Measurements from ENCODE around the gene KLHL22. TPM values are rescaled to one million over a fixed set of nuclear protein-coding genes. Genes with fewer than 3 reads are reported as not detected.
A peak's percentile ranks its signal among the peaks of the same experiment; 100 is the strongest.
"Not testable (repeated sequence)": the region's sequence is repeated elsewhere in the genome, so short reads cannot be mapped to it uniquely, and the experiment has no call there.

Gene KLHL22
- polyA plus RNA-seq, 12 donors = 26.0 to 37.8 (median 32.5) TPM; not detected in 1

DNA sequence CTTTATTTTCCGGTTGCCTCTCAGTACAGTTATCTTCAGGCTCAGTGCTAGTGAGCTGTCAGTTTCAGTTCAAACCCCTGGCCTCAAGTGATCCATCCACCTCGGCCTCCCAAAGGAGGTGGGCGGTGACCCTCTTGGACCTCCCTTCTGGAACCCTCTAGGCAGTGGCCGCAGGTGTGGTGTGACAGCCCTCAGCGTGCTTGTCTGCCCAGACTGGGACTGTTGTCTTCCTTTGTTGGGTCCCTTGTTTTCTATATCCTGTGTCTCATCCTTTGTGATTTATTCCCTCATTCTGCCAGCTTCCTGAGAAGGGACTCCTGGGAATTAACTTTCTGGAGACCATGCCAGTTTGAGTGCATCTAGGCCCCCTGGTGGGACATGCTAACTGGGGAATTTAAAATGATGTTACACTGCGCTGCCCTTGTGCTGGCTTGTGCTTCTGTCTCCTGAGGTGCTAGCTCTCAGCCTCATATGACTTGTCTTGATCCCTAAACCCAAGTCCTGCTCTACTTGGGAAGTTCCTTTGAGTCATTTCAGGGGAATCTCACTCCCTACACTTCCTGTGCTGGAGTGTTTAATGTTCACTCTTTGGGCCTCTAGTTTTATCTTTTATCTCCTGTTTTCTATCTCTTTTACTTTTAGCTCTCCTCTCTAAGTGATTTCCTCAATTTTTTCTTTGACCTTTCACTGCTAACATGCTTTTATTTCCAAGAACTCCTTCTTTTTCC, 31.2 kb upstream of the KLHL22 start:
- no peak for DNase-seq

DNA sequence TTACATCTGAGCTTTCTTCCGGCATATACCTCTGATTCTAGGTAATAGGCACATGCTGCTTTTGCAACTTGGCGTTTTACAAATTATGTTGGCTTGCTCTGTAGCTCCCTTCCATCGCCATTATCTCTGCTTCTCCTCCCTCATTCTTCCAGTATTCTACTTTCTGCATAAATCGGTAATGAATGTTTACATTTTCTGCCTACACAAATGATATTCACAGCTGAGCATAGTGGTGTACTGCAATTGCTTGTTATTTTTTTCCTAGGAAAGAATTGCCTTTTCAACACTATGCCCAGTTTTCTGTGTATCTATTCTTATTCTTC, 30.7 kb upstream of the KLHL22 start:
- DNase-seq = no peak

DNA sequence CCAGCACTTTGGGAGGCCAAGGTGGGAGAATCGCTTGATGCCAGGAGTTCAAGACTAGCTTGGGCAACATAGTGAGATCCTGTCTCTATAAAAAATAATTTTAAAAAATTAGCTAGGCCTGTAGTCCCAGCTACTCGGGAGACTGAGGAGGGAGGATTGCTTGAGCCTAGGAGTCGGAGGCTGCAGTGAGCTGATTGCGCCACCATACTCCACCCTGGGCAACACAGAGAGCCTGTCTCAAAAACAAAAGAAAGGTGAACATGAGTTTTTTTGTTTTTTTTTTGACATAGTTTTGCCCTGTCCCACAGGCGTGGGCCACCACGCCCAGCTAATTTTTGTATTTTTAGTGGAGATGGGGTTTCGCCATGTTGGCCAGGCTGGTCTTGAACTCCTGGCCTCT, 29.5 kb upstream of the KLHL22 start:
- no peak for DNase-seq

DNA sequence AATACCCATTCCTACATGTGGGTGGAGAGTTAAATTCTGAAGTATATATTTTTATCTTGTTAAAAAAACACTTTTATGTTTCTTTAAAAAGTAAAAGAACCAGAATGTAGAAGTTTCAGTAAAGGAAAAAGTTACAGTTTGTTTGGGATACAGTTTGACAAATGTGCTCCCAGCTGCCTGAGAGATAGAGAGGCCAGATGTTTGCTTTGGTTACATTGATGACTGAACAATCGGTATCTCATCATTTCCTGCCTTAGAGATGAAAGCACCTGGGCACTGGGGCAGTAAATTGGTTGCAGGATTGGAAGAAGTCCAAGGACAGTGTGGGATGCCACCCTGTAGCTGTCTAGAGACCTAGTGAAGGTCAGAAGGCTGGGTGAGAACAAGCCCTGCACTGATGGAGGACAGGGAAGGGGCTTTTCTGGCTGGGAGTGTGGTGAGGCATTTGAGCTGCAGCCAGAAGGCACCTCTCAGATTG, 28.4 kb upstream of the KLHL22 start:
- no peak for DNase-seq

DNA sequence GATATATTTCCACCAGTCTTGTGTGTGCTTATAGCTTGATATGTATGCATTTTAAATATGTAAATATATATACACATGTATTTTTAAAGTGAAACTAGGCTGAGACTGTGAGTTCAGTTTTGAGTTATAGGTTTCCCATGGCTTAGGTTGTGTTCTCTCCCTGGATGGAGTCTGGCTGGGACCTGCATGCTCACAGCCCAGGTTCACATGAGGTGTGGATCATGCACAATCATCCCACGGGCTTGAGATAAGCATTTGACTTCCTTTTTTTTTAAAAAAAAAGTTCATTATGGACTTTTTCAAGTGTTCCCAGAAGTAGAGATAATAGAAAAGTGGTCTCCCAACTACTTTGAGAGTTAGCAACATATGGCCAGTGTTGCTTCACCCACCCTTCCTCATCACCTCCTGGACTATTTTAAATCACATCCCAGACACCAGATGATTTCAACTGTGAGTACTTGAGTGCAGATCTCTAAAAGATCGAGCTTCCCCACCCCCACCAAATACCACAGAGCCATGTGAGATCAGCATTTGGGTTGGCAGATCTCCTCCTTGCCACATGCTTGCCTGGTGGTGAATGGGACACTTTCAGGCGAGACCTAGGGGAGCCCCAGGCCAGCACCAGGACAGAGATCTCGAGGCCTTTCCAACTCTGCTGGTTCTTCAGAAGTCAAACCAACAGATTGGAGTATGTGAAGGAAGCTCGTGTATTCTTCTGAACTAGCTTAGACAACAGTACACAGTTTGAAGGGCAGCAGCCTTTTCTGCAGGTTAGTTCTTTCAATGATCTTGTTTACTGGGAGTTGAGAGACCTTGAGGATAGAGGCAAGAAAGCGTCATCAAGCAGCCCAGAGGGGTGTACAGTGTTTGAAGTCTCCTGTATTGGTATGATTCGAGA, 27.7 kb upstream of the KLHL22 start:
- DNase-seq = no peak

DNA sequence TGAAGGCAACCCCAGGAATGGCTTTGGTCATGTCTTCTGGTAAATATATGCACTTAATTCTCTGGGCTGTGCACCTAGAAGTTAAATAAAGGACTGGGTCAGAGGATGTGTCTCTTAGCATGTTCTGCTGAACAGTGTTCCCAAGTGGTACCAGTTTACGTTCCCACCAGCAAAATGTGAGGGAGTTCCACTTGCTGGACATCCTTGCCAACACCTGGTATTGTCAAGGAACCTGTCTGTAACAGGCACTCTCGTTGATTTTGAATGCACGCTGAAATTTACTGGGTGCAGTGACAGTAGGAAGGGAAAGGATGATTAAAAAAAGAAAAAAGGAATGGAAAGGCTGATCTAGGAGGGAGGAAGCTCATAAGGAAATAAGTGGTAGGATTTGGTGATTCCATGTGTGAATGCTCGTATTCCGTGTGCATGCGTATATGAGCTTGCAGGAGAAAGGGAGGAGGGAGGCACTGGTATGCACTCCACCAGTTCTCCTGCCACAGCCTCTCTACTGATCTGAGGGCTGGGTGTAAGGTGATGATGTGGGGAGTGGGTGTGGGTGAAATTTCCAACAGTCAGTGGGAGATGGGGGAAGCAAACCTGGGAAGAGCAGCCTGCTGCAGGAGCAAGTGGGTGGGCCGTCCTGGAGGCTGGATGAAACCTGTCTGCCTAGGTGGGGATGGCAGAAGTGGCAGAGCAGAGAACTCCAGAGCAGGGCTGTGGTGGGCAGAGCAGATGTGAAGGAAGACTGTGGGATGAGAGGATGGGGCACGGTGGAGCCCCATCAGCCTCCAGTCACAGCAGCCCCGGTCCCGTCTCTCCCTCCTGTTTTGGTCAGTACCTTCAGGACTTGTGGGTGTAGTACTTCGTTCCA, 26.8 kb upstream of the KLHL22 start:
- no peak for DNase-seq

DNA sequence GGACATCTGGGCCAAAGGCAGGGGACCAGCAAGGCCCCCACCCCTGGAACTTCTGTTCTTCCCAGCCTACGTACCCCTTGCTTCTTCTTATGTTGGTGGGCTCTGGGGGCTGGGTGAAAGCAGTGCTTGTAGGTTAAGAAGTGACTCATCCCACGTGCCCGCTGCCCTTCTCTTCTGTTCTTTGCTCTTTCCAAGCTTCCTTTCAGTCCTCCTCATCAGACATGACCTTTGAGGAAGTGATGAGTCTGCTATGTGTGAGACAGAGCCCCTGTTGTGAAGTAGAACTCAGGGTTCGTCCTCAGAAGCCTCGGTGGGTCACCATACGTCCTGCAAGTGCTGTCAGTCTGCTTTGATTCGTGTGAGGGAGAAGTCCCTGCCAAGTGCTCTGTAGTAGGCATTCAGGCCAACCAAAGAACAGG, 24.5 kb upstream of the KLHL22 start:
- DNase-seq = no peak

DNA sequence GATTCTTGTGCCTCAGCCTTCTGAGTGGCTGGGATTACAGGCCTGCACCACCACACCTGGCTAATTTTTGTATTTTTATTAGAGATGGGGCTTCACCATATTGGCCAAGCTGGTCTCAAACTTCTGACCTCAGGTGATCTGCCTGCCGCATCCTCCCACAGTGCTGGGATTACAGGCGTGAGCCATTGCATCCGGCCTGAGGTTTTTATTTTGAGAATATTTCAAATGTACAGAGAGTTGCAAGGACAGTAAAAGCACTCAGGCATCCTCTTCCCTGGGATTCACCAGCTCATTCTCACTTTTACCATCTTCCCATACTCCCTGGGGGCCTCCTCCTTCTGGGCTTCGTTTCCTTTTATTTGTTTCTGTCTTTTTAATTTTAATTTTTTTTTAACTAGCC, 24.0 kb upstream of the KLHL22 start:
- no peak for DNase-seq

DNA sequence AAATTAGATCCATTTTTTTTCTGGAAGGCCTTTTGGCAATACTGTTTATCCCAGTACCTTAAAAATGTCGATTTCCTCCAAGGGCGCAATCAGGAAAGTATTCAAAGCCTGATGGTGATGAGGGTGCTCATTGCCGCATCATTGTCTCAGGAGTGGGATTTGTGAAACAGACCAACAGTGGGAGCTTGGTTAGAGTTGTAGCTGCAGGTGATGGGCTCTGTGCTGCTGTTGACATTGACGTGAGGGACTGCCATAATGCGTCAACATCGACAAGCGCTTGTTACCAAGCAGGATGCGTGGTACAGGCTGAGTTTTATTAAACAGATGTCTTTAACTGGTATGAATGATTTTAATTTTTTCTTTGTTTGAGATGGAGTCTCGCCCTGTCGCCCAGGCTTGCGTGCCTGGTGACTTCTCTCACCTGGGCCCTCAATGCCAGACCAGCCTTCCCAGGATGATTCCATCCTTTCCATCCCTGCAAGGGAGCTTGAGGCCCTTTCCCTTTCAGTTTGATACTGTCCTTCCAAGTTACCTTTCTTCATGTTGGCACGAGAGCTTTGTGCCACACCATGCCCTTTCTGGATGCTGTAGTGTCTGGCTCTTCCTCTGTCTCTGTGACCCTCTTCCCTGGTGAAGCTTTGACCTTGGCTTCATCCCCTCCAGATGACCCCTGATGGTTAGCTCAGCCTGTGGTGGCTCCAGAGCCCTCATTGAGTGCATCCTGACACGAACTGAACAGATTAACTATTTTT, 22.4 kb upstream of the KLHL22 start:
- DNase-seq = no peak

DNA sequence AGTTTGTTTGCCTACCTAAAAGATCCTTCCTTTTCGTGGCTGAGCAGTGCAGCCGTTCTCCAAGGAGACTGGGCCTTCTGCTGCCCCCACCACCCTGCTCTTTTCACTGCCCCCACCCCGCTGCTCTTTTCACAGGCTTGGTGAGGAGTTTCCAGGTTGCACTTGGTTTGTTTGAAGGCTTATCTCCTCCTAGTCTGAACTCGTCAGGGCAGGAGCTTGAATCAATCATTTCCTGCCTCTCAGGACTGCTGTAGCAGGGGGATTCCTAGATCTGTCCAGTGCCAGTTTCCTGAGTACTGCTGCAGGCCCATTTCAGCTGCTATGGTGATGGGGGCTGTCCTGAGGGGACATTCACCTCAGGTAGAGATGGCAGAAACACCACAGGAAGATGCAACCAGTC, 21.8 kb upstream of the KLHL22 start:
- DNase-seq = no peak

DNA sequence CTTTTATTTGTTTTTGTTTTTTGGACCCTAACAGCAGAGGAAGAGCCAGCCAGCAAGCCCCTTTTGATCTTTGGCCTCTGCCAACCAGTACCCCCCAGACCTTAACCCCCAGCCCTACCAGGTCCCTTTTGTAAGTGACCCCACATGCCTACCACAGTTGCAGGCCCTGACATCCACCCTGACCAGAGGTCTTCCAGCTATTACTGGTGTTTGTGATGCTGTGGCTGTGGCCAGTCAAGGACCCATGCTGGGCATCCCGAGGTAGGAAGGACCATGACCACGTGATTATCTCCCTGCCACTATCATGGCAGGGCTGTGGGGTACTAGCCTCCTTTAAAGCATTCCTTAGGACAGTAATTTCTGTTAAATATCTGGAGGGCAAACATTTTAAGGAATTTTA, 20.8 kb upstream of the KLHL22 start:
- DNase-seq = no peak

DNA sequence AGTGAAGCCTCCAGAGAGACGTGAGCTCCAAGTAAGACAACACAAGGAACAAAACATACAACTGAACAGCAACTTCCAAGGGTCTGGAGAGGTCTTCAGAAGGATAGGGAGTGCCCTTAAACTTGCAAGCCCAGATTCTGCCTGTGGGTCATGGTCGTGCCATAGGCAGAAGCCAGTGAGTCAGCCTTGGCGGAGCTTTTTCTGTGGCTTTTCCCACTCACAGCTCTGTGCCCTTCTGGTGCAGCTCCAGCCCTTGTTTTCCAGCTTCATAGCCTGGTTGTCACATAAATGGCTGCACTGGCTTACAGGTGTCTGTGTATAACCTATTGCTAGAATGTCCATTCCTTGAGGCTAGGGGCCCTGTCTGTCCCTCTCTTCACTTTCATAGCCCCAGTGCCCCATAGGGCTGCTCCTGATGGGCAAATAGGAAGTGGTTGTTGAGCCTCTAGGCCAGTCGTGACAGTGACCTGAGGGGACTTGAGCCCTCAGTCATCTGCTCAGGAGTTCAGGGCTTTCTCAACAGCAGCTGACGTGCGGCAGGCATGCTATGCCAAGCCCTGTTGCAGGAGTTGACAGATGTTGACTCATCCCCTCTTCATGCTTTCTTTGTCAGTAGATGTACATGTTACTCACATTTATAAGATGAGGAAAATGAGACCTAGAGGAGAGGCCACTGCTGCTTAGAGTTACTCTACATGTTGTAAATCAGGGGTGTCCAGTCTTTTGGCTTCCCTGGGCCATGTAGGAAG, 19.2 kb upstream of the KLHL22 start:
- DNase-seq = no peak

DNA sequence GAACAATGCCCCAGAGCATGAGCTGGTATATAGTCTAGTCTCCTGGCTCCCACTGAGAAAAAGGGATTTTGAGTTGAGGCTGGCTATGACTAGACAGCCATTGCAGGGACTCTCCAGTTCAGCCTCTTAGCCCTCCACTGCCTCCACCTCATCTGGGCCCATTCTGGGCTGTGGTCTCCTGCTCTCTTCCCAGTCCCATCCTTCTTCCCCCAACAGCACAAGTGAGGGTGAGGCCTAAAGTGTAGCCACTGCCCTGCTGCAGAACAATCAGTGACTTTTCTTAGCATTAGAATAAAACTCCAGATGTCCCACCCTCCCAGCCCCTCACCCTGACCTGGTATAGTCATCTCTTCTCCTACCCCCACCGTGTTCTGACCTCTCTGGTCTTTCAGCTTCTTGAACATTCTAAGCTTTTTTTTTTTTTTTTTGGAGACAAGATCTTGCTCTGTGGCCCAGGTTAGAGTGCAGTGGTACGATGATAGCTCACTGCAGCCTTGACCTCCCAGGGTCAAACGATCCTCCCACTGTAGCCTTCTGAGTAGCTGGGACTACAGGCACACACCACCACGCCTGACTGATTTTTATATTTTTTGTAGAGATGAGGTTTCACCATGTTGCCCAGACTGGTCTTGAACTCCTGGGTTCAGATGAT, 16.1 kb upstream of the KLHL22 start:
- DNase-seq = no peak

DNA sequence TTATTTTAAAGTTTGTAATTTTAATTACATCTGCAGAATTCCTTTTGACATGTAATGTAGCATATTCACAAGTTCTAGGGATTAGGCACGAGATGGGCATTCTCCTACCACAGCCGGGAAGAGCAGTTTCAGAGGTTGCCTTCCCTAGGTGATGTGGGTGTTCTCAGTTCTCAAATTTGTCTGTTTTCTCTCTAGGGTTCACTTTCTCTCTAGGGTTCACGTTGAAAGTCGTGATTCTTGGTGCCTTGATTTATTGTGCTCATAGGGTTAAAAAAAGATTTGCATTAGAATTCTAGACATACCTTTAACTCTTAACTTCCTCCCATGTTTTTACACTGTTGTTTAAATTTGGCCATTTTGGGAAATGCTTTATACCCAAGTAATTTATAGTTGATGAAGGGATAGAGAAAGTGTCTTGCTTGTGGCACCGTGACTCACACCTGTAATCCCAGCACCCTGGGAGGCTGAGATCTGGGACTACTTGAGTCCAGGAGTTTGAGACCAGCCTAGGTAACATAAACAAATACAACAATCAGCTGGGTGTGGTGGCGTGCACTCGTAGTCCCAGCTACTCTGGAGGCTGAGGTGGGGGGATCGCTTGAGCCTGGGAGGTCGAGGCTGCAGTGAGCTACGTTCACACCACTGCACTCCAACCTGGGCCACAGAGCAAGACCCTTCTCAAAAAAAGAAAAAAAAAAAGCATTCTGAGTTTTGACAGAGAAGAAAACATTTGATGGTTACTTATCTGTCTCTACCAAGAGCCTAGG, 15.4 kb upstream of the KLHL22 start:
- DNase-seq = no peak

DNA sequence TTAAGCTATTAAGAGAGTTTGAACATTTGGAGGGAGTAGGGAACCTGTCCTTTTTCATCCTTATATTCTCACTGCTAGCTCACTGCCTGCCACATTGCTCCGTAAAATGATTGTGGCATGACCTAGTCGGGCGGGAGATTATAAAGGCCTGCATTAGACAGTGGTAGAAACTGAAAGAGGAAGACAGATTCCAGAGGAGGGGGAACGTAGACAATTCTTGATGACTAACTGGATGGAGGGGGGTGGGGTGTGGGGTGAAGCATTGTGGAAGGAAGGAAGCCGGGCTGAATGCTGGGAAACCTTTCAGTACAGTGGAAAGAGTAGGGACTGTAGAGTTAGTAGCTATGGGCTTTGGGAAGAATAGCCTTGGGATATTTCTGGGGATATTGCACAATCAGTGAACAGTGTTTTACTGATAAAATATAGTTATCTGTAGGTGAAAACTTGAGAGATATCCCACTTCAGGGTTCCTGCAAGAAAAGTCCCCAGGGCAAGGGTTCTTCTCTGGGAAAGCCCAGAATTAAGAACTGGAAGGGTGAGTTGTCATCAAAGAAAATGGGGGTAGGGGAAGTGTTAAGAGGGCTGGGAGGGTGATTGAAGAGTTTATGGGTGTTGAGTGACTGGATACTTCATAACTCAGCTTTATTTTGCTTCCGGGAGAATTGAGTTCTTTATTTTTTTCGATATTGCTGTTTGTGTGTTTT, 13.9 kb upstream of the KLHL22 start:
- peak; percentile 50 for DNase-seq

DNA sequence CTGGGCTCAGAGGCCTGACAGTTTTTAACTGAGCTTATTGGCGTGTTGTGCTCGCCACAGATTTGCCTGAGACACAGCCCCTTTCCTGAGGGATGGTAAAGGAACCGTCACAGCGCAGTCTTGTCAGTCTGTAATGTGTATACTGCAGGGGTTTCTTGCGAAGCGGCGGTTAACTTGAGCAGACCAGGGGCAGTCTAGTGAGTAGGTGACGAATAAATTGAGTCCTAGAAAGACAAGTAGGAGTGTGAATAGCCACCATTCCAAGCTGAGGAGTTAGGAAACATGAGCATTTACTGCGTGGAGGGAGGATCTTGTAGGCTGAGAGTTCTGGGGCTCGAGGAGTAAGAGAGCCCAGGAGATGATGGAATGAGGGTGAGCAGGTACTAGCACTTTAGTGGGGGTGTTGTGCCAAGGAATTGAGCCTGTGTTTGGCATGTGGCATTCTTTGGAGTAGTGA, 13.2 kb upstream of the KLHL22 start:
- DNase-seq = no peak

DNA sequence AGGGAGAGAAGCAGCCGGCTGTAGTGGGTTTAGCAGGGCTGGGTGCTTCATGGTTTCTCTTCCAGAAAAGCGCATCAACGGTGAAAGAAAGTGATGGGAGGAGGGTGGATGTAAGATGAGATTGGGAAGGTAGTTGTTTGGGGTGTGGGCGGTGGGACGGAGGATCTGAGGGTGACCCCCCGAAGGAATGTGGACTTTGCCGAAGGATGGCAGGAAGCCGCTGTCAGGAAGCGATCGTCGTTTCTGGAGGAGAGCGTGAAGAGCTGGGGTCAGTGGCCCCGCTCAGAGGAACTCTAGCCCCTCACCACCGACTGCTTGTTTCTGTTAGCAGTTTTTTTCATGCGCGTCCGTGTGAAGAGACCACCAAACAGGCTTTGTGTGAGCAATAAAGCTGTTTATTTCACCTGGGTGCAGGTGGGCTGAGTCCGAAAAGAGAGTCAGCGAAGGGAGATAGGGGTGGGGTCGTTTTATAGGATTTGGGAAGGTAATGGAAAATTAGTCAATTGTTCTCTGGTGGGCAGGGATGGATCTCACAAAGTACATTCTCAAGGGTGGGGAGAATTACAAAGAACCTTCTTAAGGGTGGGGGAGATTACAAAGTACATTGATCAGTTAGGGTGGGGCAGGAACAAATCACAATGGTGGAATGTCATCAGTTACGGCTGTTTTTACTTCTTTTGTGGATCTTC, 12.6 kb upstream of the KLHL22 start:
- DNase-seq = not testable (repeated sequence)
